ENCODE results near the gene NEB.
"Not testable (repeated sequence)": the region's sequence is repeated elsewhere in the genome, so short reads cannot be mapped to it uniquely, and the experiment has no call there.

Gene NEB

GRCh38 chr2:151698134-151698533 lies 36.1 kb downstream of the NEB start:
- DNase-seq = not testable (repeated sequence)

DNA sequence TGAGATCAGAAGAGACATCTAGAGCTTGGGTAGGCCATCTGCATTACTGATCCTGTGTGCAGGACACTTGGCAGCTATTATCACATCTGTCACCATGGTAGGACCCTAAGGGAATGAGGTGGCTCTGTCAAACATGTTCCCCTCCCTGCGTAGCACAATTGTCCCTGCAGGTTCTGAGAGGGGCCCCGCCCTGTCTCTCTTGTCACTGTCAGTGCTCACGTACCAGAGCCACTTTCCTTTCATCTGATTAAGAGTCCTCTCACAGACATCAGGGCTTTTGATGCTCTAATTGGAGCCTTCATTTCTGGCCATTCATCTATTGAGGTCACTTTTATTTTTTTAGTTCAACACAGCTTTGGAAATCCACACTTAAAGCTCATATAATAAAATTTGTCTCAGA lies 38.5 kb downstream of the NEB start:
- DNase-seq = no peak

GRCh38 chr2:151691631-151692030 lies 42.6 kb downstream of the NEB start:
- no peak for DNase-seq

DNA sequence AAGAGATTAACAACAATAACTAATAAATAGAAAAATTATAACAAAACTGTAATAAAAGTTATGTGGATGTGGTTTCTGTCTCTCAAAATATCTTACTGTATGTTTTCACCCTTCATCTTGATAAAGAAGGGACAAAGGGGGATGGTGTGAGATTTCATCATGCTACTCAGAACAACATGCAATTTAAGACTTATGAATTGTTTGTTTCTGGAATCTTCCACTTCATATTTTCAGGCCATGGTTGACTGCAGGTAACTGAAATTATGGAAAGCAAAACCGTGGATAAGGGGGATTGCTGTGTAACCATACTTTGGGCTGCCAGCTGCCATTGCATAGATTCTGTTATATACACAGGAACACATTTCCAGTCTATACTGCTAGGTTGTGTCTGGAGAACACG lies 45.6 kb downstream of the NEB start:
- DNase-seq = no peak

DNA sequence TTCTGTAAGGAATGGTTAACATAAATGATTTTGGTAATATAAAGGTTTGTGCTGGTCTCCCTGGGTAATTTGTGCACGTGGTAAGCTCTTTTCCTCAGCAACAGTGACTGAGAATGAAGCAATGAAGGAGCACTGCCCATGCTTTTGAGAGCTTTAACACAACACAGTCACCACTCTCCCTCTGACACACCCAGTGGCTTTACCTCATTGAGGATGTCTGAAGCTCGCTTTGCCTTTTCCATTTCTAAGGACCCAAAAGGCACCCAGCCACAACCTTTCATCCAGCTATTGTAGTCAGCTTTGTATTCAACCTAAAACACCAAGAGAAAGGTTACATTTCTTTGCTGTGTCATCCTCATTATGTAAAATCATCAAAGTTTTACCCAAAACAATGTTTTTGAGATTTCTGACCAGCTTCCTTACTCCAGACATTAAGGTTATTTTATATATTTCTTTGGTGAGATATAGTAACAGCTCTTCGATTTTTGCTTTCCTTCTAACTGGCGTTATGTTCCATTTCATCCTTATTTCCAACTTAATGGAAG lies 51.7 kb downstream of the NEB start:
- no peak for DNase-seq

DNA sequence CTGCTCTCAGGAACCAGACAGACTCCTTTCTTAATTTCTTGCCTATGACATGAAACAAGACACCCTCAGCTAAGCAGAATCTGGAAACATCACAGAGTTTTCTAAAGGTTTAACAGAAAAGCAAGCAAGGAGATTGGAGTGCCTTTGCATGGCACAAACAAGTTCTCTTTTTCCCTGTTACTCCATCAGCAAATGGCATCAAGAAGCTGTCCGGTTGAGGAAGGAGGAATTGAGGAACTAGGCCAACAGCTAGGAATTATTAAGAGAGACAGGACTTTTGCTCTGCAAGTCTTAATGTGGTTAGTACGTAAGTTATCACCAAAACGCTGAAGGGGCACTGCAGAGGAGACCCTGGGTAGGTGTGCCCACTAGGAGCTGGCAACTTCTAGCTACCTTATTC lies 53.2 kb downstream of the NEB start:
- no peak for DNase-seq

DNA sequence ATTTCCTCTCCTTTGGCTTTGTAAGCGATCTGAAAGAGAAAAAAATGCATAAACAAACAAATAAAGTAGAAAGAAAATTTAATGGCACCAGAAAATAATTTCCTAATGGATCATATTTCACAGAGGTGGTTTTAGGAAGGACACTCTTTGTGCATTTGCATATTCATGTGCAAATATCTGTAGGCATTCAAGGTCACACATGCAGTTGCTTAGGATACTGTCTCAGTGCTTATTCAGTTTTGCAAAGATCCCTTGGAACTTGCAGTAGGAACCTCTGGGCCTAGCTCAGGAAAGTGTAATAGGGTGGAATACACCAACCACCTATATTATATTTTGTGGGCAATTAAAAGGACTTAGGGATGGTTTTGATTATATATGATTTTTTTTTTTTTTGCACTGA lies 54.3 kb downstream of the NEB start:
- no peak for DNase-seq

GRCh38 chr2:151678849-151679248 lies 55.4 kb downstream of the NEB start:
- no peak for DNase-seq

DNA sequence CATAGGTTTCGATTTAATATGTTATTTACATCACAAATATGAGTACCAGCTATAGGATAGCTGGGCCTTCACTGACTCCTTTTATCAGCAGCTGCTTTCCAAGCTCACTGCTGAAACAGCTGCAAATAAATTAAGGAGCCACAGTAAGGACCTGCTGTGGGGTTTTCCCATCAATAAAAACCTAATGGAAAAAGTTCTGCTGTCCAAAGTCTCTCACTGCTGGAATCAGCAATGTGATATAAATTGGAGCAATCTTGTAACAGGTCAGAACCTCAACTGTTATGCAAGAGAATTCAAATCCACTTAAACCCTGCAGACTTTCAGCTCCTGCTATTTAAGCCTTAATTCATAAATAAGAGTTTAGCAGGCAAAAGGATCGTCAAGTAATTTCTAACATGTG lies 61.3 kb downstream of the NEB start:
- DNase-seq = no peak

- no peak for DNase-seq
Measured at GRCh38 chr2:151672277-151672676, 62.0 kb downstream of the NEB start.

- no peak for DNase-seq
Measured at GRCh38 chr2:151670846-151671597, 63.3 kb downstream of the NEB start.

- no peak for DNase-seq
Measured at GRCh38 chr2:151670346-151670745, 63.9 kb downstream of the NEB start.

GRCh38 chr2:151669585-151670081 lies 64.6 kb downstream of the NEB start:
- DNase-seq = no peak

DNA sequence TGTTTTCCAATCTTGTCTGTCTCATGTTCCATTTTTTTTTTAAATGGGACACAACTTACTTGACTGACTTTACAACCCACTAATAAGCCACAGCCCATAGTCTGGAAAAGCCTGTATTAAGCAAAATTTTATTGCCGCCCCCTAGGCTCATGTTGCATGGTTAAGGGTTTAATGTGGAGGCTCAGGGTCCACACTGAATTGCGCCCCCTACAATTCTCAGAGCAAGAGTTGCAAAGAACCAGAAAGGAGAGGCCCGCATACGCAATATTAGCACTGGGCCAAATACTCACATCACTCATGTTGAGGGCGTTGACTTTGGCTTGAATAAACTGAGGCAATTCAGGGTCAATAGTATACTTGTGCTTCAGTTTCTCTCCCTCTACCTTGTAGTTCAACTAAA lies 65.5 kb downstream of the NEB start:
- DNase-seq = no peak

GRCh38 chr2:151665959-151666358 lies 68.3 kb downstream of the NEB start:
- no peak for DNase-seq

GRCh38 chr2:151664520-151664919 lies 69.8 kb downstream of the NEB start:
- DNase-seq = no peak

GRCh38 chr2:151661625-151662024 lies 72.7 kb downstream of the NEB start:
- no peak for DNase-seq

DNA sequence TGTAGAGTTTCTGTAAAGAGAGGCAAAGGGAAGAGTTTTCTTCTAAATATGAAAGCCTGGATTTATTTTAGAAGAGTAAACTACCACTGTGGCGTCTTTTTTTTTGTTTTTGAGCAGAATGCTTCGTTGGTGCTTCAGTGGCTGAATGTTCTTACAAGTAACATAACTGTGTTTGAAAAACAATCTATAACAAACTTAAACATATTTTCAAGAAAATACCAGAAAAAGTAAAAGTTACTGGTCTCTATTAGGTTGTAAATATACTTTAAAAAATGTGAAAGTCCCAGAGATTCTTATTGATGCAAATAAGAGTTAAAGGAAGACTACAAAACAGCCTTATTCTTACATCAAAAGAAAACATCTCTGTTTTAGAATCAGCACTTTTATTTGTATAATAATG lies 76.2 kb downstream of the NEB start:
- DNase-seq = no peak

- no peak for DNase-seq
Measured at GRCh38 chr2:151657667-151658076, 76.6 kb downstream of the NEB start.

DNA sequence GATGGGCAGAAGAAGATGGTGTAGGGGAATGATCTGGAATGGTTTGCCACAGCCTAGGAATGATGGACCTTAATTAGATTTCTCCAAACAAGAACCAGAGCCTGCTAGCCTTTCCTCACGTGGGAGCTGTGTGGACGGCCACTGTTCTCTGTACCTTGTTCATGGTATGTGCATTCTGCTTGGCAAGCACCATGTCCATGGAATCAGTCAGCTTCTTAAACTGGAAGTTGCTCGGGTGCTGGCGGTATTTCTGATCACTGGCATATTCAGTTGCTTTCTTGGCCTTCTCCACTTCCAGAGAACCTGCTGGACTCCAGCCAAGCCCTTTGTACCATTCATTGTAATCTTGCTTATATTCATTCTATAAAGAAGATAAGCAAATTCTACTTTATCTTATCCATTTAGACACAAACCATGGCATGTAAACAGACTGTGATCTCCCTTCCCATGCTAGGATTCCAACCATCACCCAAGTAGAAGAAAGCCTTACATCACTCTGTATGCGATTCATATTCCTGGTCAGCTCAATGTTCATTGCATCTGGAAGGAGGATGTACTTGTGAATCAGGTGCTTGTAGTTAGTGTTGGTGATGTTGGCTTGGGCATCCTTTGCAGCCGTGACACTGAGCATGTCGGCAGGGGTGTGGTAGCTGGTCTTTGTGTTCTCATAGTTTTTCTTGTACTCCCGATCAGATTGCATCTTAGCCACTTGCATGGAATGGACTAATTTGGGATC lies 78.4 kb downstream of the NEB start:
- DNase-seq = no peak

- DNase-seq = no peak
Measured at GRCh38 chr2:151654891-151655290, 79.4 kb downstream of the NEB start.

DNA sequence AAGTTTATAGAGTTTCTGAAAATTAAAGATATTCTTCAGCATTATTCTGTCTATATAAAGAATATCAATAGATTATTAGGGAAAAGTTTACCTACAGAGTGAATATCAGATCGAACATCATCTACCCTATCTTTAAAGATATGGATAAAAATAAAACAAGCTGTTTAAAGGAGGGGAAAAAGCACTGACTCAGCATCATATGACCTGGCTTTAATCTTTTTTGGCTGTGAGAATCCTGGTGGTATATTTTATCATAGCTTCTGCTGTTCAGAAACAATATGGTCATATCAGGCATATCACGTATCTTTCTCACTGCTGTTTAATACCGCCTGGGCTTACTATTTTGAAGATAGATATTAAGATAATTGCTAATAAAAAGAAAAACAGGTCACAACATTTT lies 80.2 kb downstream of the NEB start:
- DNase-seq = no peak

DNA sequence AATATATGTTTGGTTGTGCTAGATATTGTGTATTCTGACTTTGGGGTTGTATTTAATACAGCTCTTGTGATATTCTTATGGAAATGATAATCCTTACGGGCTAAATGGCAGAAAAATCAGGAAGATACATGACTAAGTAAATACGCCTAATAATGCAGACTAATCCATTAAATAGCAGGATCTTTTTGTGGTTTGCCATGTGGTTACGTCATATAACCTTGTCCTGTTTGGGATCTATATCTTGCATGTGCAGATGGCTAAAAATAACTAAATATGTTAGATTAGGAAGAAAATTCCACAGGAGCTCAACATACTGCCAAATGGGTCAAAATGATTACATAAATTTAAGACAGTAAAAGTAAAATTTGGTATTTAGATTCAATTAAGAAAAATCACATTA lies 83.0 kb downstream of the NEB start:
- no peak for DNase-seq

- no peak for DNase-seq
Measured at GRCh38 chr2:151650456-151650855, 83.8 kb downstream of the NEB start.

Data from activated CD4-positive, CD25-positive, alpha-beta regulatory T cell treated with anti-CD3 and anti-CD28 coated beads, Interleukin-2, amount 50 U/mL, for 72 hours (primary cell).